Cardiac muscle cell (in vitro differentiated cells and primary cell): ENCODE data around the gene LRTM2. TPM values are rescaled to one million over a fixed set of nuclear protein-coding genes. Genes with fewer than 3 reads are reported as not detected.

Experiments
- DNase-seq, 2 donors: peaks; one replicate each; pipeline versions ENCODE4 v3.0.0 to v3.0.0-alpha.2; 2010 to 2017; ENCODE audit warnings: low read depth in 1 of 2, low spot score in 1 of 2
- H3K27ac ChIP-seq: fragments of 200-600 bp; sonication (generic); 2 replicates; pipeline ENCODE4 v1.5.1; 2016
- H3K27me3 ChIP-seq: fragments of 200-600 bp; sonication (generic); 2 replicates; pipeline ENCODE4 v1.6.0; 2016; ENCODE audit warnings: control low read depth
- H3K36me3 ChIP-seq: fragments of 200-600 bp; sonication (generic); 2 replicates; pipeline ENCODE4 v1.5.1; 2016; ENCODE audit warnings: control low read depth
- H3K4me1 ChIP-seq: fragments of 200-600 bp; sonication (generic); 2 replicates; pipeline ENCODE4 v1.8.1; 2017; ENCODE audit warnings: low read depth, mild to moderate bottlenecking, mixed run types
- H3K4me3 ChIP-seq: fragments of 200-600 bp; sonication (generic); 2 replicates; pipeline ENCODE4 v1.5.1; 2016; ENCODE audit warnings: mild to moderate bottlenecking
- H3K9me3 ChIP-seq: fragments of 200-600 bp; sonication (generic); 2 replicates; pipeline ENCODE4 v1.5.1; 2017; ENCODE audit warnings: low read depth, mild to moderate bottlenecking, control low read depth
- CTCF ChIP-seq: IDR thresholded peaks from 2 replicates; pipeline ENCODE4 v1.5.1; 2012; ENCODE audit warnings: low read depth, mild to moderate bottlenecking, low read length
- polyA plus RNA-seq: library from polyadenylated mRNA; unstranded; fragments of >200 nt; fragmentation: Nextera tagmentation; extraction: Ambion mirVana; gene quantifications from 2 replicates; pipeline ENCODE4 v1.2.1, GENCODE V29; 2016
- total RNA-seq: library from RNA; depleted of rRNA; stranded (reverse); fragments of >200 nt; gene quantifications from 2 replicates; pipeline ENCODE4 v1.2.3, GENCODE V29; 2016

Gene LRTM2
- total and polyA plus RNA-seq, 2 experiments from 2014 or later: not detected

GRCh38 chr12:1838994-1839365, 18.6 kb downstream of the LRTM2 start:
- Histone ChIP-seq H3K36me3 (no peaks in the 10 kb centered on the region), H3K27me3 (peaks cover 8% of the 10 kb centered on the region), H3K4me3 (no peak overlapping the region), H3K4me1 (no peaks in the 10 kb centered on the region), H3K27ac (no peak overlapping the region), H3K9me3 (no peaks in the 10 kb centered on the region)
- DNase-seq: no peak
- no peak for TF ChIP-seq CTCF

- Histone ChIP-seq H3K9me3 (no peaks in the 10 kb centered on the region), H3K4me1 (no peaks in the 10 kb centered on the region), H3K27ac (no peak overlapping the region), H3K27me3 (peaks cover 7% of the 10 kb centered on the region), H3K36me3 (no peaks in the 10 kb centered on the region), H3K4me3 (no peak overlapping the region)
- DNase-seq: no peak
- no peak for TF ChIP-seq CTCF
Measured at GRCh38 chr12:1839464-1839863, 19.1 kb downstream of the LRTM2 start.

GRCh38 chr12:1839956-1840951, 19.9 kb downstream of the LRTM2 start:
- DNase-seq: no peak
- no peaks in the 10 kb centered on the region for H3K4me1 ChIP-seq
- no peaks in the 10 kb centered on the region for H3K9me3 ChIP-seq
- no peak overlapping the region for H3K4me3 ChIP-seq
- no peaks in the 10 kb centered on the region for H3K36me3 ChIP-seq
- H3K27ac ChIP-seq: no peak overlapping the region
- no peaks in the 10 kb centered on the region for H3K27me3 ChIP-seq
- no peak for TF ChIP-seq CTCF

- Histone ChIP-seq H3K27ac (no peak overlapping the region), H3K9me3 (no peaks in the 10 kb centered on the region), H3K27me3 (no peaks in the 10 kb centered on the region), H3K4me3 (no peak overlapping the region), H3K36me3 (no peaks in the 10 kb centered on the region), H3K4me1 (no peaks in the 10 kb centered on the region)
- no peak for TF ChIP-seq CTCF
- no peak for DNase-seq
Measured at GRCh38 chr12:1840981-1841425, 20.6 kb downstream of the LRTM2 start.

- H3K4me1 ChIP-seq: no peaks in the 10 kb centered on the region
- DNase-seq: no peak
- no peak overlapping the region for H3K4me3 ChIP-seq
- H3K9me3 ChIP-seq: no peaks in the 10 kb centered on the region
- H3K36me3 ChIP-seq: no peaks in the 10 kb centered on the region
- TF ChIP-seq CTCF: no peak
- H3K27ac ChIP-seq: no peak overlapping the region
- no peaks in the 10 kb centered on the region for H3K27me3 ChIP-seq
Measured at GRCh38 chr12:1841586-1842182, 21.3 kb downstream of the LRTM2 start.
